GM12878 (cell line): ENCODE data around the gene FSTL4. TPM values are rescaled to one million over a fixed set of nuclear protein-coding genes. Genes with fewer than 3 reads are reported as not detected.

Experiments
- ATAC-seq: fragments of 200-7000 bp; cut with Tn5 transposase; 3 replicates; pipeline ENCODE4 v1.9.1; 2020; ENCODE audit warnings: mild to moderate bottlenecking, moderate library complexity
- BruUV-seq: library from RNA; stranded (reverse); fragments of 400-500 nt; replicated peaks from 2 replicates; lab custom pipeline; 2021; lab: Mats Ljungman, UMichigan
- CTCF ChIA-PET: fragments of 300-600 bp; sonication (Branson Sonifier 250); formaldehyde crosslinking; extraction: SDS; loops from one replicate; lab custom pipeline; 2021; ENCODE audit warnings: inconsistent platforms; lab: Yijun Ruan, JAX
- POLR2A ChIA-PET: fragments of 350-600 bp; formaldehyde crosslinking; extraction: SDS; loops from one replicate; lab custom pipeline; 2021; ENCODE audit warnings: inconsistent platforms; lab: Charles Lee
- RAD21 ChIA-PET: fragments of 300-600 bp; sonication (Branson Sonifier 250); formaldehyde crosslinking; loops from one replicate; lab custom pipeline; 2023; ENCODE audit warnings: antibody characterized with exemption; ENCODE audit not compliant: unreplicated experiment; lab: Charles Lee
- SMC1A ChIA-PET: fragments of 300-600 bp; sonication (Branson Sonifier 250); formaldehyde crosslinking; loops from one replicate; lab custom pipeline; 2023; ENCODE audit not compliant: unreplicated experiment, uncharacterized antibody; lab: Charles Lee
- DNase-seq: peaks from one replicate; pipeline ENCODE4 v3.0.0-alpha.2; 2011; ENCODE audit warnings: low read depth, low spot score
- FAIRE-seq: peaks from 3 replicates; lab custom pipeline; 2011; peaks lifted over from hg19 to GRCh38; lab: Jason Lieb, UNC
- H2AFZ ChIP-seq: 2 replicates; pipeline ENCODE4 v1.6.0; 2011; ENCODE audit warnings: low read depth, low read length, control low read depth; ENCODE audit not compliant: control insufficient read depth
- H3K27ac ChIP-seq: 2 replicates; pipeline ENCODE4 v1.5.1; 2011; ENCODE audit warnings: control low read depth; ENCODE audit not compliant: control insufficient read depth, insufficient read depth
- H3K27me3 ChIP-seq, 2 experiments: replicated peaks in 1 of 2; 2 replicates each; pipeline versions ENCODE4 v1.6.0 to v1.6.1; 2011; ENCODE audit warnings: low read length in 1 of 2; ENCODE audit not compliant: control insufficient read depth in 2 of 2, insufficient read depth in 2 of 2
- H3K36me3 ChIP-seq, 2 experiments: 2 replicates each; pipeline ENCODE4 v1.5.1; 2011; ENCODE audit warnings: low read length in 1 of 2; ENCODE audit not compliant: control insufficient read depth in 2 of 2, insufficient read depth in 2 of 2
- H3K4me1 ChIP-seq: 2 replicates; pipeline ENCODE4 v1.6.1; 2011; ENCODE audit warnings: mild to moderate bottlenecking, low read length, moderate library complexity, mixed read lengths; ENCODE audit not compliant: control insufficient read depth, insufficient read depth
- H3K4me2 ChIP-seq: 2 replicates; pipeline ENCODE4 v1.6.0; 2011; ENCODE audit warnings: control low read depth; ENCODE audit not compliant: control insufficient read depth, insufficient read depth
- H3K4me3 ChIP-seq: fragments of 200-600 bp; sonication (generic); 2 replicates; pipeline ENCODE4 v1.5.1; 2016
- H3K79me2 ChIP-seq: 2 replicates; pipeline ENCODE4 v1.6.0; 2011; ENCODE audit warnings: low read length; ENCODE audit not compliant: control insufficient read depth, insufficient read depth
- H3K9ac ChIP-seq: 2 replicates; pipeline ENCODE4 v1.8.0; 2011; ENCODE audit warnings: low read length, control low read depth, mixed read lengths; ENCODE audit not compliant: control insufficient read depth, insufficient read depth
- H3K9me3 ChIP-seq: replicated peaks from 3 replicates; pipeline ENCODE4 v1.5.1; 2011; ENCODE audit warnings: mild to moderate bottlenecking, low read length; ENCODE audit not compliant: control insufficient read depth, insufficient read depth
- H4K20me1 ChIP-seq: 2 replicates; pipeline ENCODE4 v1.6.0; 2011; ENCODE audit not compliant: control insufficient read depth, insufficient read depth
- CBX3 ChIP-seq: fragments of 200-600 bp; sonication (generic); IDR thresholded peaks from 2 replicates; pipeline ENCODE4 v1.6.1; 2016; ENCODE audit warnings: low read depth, borderline replicate concordance
- EED ChIP-seq: sonication (generic); IDR thresholded peaks from 2 replicates; pipeline ENCODE4 v1.6.1; 2016; ENCODE audit warnings: antibody characterized with exemption, low read depth
- HDAC2 ChIP-seq: fragments of 200-600 bp; sonication (generic); IDR thresholded peaks from 2 replicates; pipeline ENCODE4 v1.6.1; 2017
- NFYB ChIP-seq: IDR thresholded peaks from 2 replicates; pipeline ENCODE4 v1.6.1; 2011; ENCODE audit warnings: low read depth, mild to moderate bottlenecking, low read length, improper control_type of control experiment, moderate library complexity; ENCODE audit not compliant: insufficient read depth
- SRF ChIP-seq, 2 experiments: IDR thresholded peaks; 2 replicates each; pipeline ENCODE4 v1.6.1; 2011; ENCODE audit warnings: low read depth in 2 of 2, low read length in 2 of 2, mild to moderate bottlenecking in 1 of 2, moderate library complexity in 1 of 2
- ZBED1 ChIP-seq: IDR thresholded peaks from 2 replicates; pipeline ENCODE4 v1.6.1; 2016; ENCODE audit warnings: borderline replicate concordance
- WGBS: methylation state at CpG from one replicate; pipeline ENCODE4 v1.1.6; 2016; ENCODE audit warnings: low lambda C conversion rate; ENCODE audit not compliant: insufficient replicate concordance, insufficient coverage; ENCODE audit errors: missing lambda C conversion rate; 5-methylcytosine and 5-hydroxymethylcytosine counted together
- in situ Hi-C: fragments of 300-500 bp; cut with MboI; formaldehyde crosslinking; loops from 9 replicates; pipeline ENCODE4 v1.14.3; 2018; ENCODE audit warnings: mixed read lengths
- intact Hi-C: fragments of 100-400 bp; cut with micrococcal nuclease; formaldehyde crosslinking; loops from one replicate; pipeline ENCODE4 v1.14.2; 2022; ENCODE audit not compliant: unreplicated experiment
- polyA plus RNA-seq, 11 experiments: library from polyadenylated mRNA; depleted of rRNA in 4 of 11; unstranded in 6 of 11; stranded (reverse) in 5 of 11; fragments of >200 nt; fragmentation: Nextera tagmentation in 4 of 11; fragmentation: Illumina TruSeq in 1 of 11; extraction: Ambion mirVana in 4 of 11; extraction: Trizol in 1 of 11; gene quantifications; 1 replicate in 1 of 11; 2 replicates in 10 of 11; pipeline versions ENCODE4 v1.2.1 to v1.2.3, GENCODE V29; 2011 to 2016; ENCODE audit warnings: inconsistent platforms in 2 of 11, missing spikeins in 2 of 11, low read depth in 1 of 11
- total RNA-seq, 4 experiments: library from RNA; depleted of rRNA in 3 of 4; stranded (reverse); fragments of >200 nt in 3 of 4; fragmentation: Illumina TruSeq in 1 of 4; extraction: Trizol in 1 of 4; gene quantifications; 2 replicates each; pipeline versions ENCODE4 v1.2.1 to v1.2.3, GENCODE V29; 2013 to 2021
- TF ChIP-seq, protein P1 (sequence below): fragments of 450-650 bp; IDR thresholded peaks from 2 replicates; pipeline ENCODE4 v1.6.1; 2016; ENCODE audit warnings: mild to moderate bottlenecking
- TF ChIP-seq, protein P2 (sequence below): fragments of 450-650 bp; IDR thresholded peaks from 2 replicates; pipeline ENCODE4 v1.6.1; 2018; ENCODE audit warnings: mild to moderate bottlenecking, low read depth, moderate library complexity; ENCODE audit not compliant: partially characterized antibody

FSTL4 gene
- total and polyA plus RNA-seq, 10 of the 15 experiments (the other 5 are each of a cell fraction or from before 2014, with no cell fraction given): 0.01 to 0.79 (median 0.21) TPM; not detected in 6

- Histone ChIP-seq H3K4me3 (no peak overlapping the region), H3K4me2 (no peak overlapping the region), H3K27ac (no peak overlapping the region), H3K9me3 (no peaks in the 10 kb centered on the region), H3K4me1 (no peaks in the 10 kb centered on the region), H2AFZ (no peak overlapping the region), H3K36me3 (no peaks in the 10 kb centered on the region), H3K79me2 (no peaks in the 10 kb centered on the region), H3K27me3 (no peaks in the 10 kb centered on the region; a peak in 1 of 4 replicates), H4K20me1 (no peaks in the 10 kb centered on the region), H3K9ac (no peak overlapping the region)
- TF ChIP-seq, protein P1, sequence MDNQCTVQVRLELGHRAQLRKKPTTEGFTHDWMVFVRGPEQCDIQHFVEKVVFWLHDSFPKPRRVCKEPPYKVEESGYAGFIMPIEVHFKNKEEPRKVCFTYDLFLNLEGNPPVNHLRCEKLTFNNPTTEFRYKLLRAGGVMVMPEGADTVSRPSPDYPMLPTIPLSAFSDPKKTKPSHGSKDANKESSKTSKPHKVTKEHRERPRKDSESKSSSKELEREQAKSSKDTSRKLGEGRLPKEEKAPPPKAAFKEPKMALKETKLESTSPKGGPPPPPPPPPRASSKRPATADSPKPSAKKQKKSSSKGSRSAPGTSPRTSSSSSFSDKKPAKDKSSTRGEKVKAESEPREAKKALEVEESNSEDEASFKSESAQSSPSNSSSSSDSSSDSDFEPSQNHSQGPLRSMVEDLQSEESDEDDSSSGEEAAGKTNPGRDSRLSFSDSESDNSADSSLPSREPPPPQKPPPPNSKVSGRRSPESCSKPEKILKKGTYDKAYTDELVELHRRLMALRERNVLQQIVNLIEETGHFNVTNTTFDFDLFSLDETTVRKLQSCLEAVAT: no peak
- TF ChIP-seq EED: no peak
- no peak for TF ChIP-seq HDAC2
- TF ChIP-seq SRF (IDR thresholded peaks at IDR 0.05; ENCODE audit: low read depth in 2 of 2, low read length in 2 of 2): no peak
- TF ChIP-seq NFYB: no peak
- no peak for ATAC-seq
- ChIA-PET RAD21 (no interaction called here), SMC1A (no interaction called here), CTCF (interaction anchor here (0.6 to 1.0 kb wide), 2 partner anchors 140 to 197 kb away, joined by 3 read pairs; no protein-coding TSS in a partner anchor), POLR2A (no interaction called here)
- no peak for DNase-seq
- in situ Hi-C loops (no loop called here), intact Hi-C loops (no loop called here)
- BruUV-seq: no TSS peak
- 2% methylated on average over 4 of the region's 4 CpGs for WGBS
- FAIRE-seq: no peak
Observed at GRCh38 chr5:133356984-133357421, 255.3 kb downstream of the FSTL4 start.

DNA sequence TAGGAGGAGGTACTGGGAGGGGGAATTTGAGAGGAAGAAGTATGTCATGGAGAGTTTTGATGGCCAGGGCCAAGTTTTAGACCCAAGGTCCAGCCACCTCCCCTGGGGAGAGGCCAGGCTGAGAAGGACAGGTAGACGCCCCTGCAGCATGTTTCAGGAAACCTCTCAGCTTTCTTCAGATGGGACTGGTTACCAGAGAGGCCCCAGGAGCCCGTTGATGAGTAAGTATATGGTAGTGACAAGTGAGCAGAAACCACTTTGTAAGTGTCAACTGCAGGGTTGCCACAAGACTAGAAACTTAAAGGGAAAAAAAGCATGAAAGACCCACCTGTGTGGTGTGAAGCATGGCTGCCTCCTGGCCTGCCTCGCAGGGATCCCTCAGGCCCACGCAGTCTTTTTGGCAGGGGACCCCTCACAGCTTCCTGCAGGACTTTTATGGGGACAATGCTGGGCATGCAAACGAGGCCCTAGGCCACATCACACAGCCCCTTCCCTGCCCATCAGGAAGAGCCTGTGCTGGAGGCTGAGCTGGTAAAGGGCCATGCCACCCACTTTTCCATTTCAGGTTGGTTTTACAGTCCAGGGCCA is 255.9 kb downstream of the FSTL4 start:
- CTCF ChIA-PET: interaction anchor here (1.0 kb wide), 1 partner anchor 198 kb away, joined by 3 read pairs; no protein-coding TSS in a partner anchor
- no peak overlapping the region for H3K4me3 ChIP-seq
- POLR2A ChIA-PET: no interaction called here
- H3K79me2 ChIP-seq: no peaks in the 10 kb centered on the region
- in situ Hi-C loops (no loop called here), intact Hi-C loops (no loop called here)
- H3K9ac ChIP-seq: no peak overlapping the region
- SMC1A ChIA-PET: no interaction called here
- DNase-seq (no peak), ATAC-seq (no peak), FAIRE-seq (no peak)
- no TSS peak for BruUV-seq
- H2AFZ ChIP-seq: no peak overlapping the region
- no peaks in the 10 kb centered on the region for H3K4me1 ChIP-seq
- RAD21 ChIA-PET: no interaction called here
- H3K27ac ChIP-seq: no peak overlapping the region
- TF ChIP-seq CBX3: no peak
- TF ChIP-seq, protein P2, sequence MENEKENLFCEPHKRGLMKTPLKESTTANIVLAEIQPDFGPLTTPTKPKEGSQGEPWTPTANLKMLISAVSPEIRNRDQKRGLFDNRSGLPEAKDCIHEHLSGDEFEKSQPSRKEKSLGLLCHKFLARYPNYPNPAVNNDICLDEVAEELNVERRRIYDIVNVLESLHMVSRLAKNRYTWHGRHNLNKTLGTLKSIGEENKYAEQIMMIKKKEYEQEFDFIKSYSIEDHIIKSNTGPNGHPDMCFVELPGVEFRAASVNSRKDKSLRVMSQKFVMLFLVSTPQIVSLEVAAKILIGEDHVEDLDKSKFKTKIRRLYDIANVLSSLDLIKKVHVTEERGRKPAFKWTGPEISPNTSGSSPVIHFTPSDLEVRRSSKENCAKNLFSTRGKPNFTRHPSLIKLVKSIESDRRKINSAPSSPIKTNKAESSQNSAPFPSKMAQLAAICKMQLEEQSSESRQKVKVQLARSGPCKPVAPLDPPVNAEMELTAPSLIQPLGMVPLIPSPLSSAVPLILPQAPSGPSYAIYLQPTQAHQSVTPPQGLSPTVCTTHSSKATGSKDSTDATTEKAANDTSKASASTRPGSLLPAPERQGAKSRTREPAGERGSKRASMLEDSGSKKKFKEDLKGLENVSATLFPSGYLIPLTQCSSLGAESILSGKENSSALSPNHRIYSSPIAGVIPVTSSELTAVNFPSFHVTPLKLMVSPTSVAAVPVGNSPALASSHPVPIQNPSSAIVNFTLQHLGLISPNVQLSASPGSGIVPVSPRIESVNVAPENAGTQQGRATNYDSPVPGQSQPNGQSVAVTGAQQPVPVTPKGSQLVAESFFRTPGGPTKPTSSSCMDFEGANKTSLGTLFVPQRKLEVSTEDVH: no peak
- no peak for TF ChIP-seq ZBED1
- 27% methylated on average over 5 of the region's 5 CpGs for WGBS
- H3K27me3 ChIP-seq: no peaks in the 10 kb centered on the region; a peak in 1 of 4 replicates
- H4K20me1 ChIP-seq: no peaks in the 10 kb centered on the region
- no peaks in the 10 kb centered on the region for H3K36me3 ChIP-seq
- no peaks in the 10 kb centered on the region for H3K9me3 ChIP-seq
- H3K4me2 ChIP-seq: no peak overlapping the region
